IPS-15b (cell line): ENCODE data around the gene MYH8.

ENCODE experiments used
- H3K27me3 ChIP-seq: one replicate; pipeline ENCODE4 v1.6.1; 2013; ENCODE audit warnings: low read length; ENCODE audit not compliant: control insufficient read depth, insufficient read depth
- H3K36me3 ChIP-seq: one replicate; pipeline ENCODE4 v1.6.1; 2013; ENCODE audit warnings: low read length; ENCODE audit not compliant: control insufficient read depth, insufficient read depth
- H3K4me1 ChIP-seq: one replicate; pipeline ENCODE4 v1.6.1; 2013; ENCODE audit warnings: mild to moderate bottlenecking, low read length; ENCODE audit not compliant: control insufficient read depth, insufficient read depth
- H3K4me3 ChIP-seq: one replicate; pipeline ENCODE4 v1.5.1; 2013; ENCODE audit warnings: low read depth, low read length
- H3K9ac ChIP-seq: one replicate; pipeline ENCODE4 v1.6.1; 2013; ENCODE audit warnings: low read depth, mild to moderate bottlenecking, low read length
- H3K9me3 ChIP-seq: one replicate; pipeline ENCODE4 v1.6.1; 2013; ENCODE audit warnings: mild to moderate bottlenecking, low read length; ENCODE audit not compliant: control insufficient read depth, insufficient read depth

Gene MYH8

DNA sequence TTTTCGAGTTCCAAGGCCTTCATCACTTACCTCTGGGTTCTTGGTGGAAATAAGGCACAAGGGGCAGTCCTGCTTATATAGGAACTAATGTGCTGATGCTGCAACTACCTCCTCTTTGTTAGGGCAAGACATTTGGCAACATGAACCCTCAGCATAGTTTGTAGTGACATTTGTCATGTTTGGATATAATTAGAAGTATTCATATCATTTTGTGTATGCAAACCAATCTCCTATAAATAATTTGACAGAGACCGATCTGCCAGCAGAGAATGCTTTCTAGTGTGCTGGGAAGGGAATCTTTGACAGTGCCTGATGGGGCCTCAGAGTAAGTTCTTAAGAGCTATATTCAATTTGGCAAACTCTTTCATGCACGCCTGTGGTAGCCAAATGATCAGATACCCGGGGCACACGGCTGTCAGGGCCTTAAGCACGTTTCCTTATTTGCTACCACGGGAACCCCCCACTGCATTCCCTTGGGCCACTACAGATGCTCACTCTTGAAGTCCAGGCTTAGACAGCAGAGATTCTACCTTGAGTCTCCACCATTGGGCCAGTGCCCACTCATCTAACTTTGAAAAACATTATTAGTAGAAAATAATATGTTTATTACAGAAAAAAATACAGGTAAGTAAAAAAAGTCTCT lies at the start of gene MYH8:
MYH8 (minus strand) TSS at position 51 of the 643 bp plus-strand sequence. CDS start 1,723 bp downstream, outside the sequence.
- peaks cover 9% of the 10 kb centered on the region for H3K4me1 ChIP-seq
- H3K36me3 ChIP-seq = no peaks in the 10 kb centered on the region
- no peak within 1 kb of the TSS for H3K4me3 ChIP-seq
- no peaks in the 10 kb centered on the region for H3K9me3 ChIP-seq
- H3K27me3 ChIP-seq = no peaks in the 10 kb centered on the region
- H3K9ac ChIP-seq = no peak within 1 kb of the TSS

DNA sequence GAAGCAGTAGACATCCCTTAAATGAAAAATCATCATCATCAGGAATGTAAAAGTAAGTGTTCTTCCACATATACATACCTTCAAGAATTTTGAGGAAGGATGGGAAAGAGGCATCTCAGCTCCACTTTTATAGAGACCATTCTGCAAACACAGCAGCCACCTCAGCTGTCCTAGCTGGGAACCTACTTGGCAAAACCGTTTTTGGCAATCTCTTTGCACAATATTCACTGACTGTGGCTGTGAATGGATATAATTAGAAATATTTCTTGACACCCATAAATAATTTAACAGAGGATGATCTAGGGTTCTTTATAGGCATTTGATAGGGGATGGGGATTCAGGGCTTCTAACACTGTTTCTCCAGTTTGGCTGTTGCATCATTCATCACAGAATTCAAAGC lies 47.7 kb upstream of the MYH8 start, which contains the start of gene MYH4:
MYH4 (minus strand) TSS at position 101 of the 400 bp plus-strand sequence. CDS start 2,814 bp downstream, outside the sequence.
- Histone ChIP-seq H3K36me3 (no peaks in the 10 kb centered on the region), H3K9ac (no peak within 1 kb of the TSS), H3K27me3 (no peaks in the 10 kb centered on the region), H3K4me1 (no peaks in the 10 kb centered on the region), H3K9me3 (no peaks in the 10 kb centered on the region), H3K4me3 (no peak within 1 kb of the TSS)

DNA sequence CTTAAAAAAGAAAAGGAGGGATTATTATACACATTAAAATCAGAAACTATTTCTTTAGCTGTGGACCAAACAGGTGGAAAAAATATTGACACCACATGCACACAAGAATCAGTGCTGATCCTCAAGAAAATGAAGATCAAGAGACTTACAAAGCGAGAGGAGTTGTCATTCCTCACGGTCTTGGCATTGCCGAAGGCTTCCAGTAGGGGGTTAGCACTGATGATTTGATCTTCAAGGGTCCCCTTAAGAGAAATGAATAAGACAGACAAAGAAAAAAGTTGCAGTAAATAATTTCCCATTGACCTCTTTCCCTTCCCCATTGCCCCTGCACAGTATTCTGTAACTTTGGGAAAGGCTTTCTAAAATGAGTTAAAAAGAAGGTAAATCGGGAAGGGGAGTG lies 41.7 kb upstream of the MYH8 start:
- Histone ChIP-seq H3K36me3 (no peaks in the 10 kb centered on the region), H3K9ac (no peak overlapping the region), H3K4me1 (no peaks in the 10 kb centered on the region), H3K9me3 (no peaks in the 10 kb centered on the region), H3K4me3 (no peak overlapping the region), H3K27me3 (no peaks in the 10 kb centered on the region)

DNA sequence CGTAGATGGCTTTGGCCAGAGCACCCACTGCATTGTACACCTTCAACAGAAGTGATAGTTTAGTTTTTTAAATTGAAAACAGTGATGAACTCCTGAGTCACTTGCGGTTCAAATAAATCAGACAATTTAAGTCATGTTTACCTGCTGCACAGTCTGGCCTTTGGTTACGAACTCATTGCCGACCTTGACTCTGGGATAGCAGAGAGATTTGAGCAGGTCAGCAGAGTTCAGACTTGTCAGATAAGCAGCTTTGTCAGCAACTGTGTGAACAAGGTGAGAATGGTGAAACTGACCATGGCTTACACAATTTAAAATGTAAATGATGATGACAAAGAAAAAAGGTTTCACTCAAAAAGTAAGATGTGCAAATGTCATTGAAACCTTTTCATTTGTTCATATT lies 38.3 kb upstream of the MYH8 start:
- no peak overlapping the region for H3K9ac ChIP-seq
- H3K27me3 ChIP-seq = no peaks in the 10 kb centered on the region
- H3K9me3 ChIP-seq = no peaks in the 10 kb centered on the region
- H3K36me3 ChIP-seq = no peaks in the 10 kb centered on the region
- no peaks in the 10 kb centered on the region for H3K4me1 ChIP-seq
- H3K4me3 ChIP-seq = no peak overlapping the region

DNA sequence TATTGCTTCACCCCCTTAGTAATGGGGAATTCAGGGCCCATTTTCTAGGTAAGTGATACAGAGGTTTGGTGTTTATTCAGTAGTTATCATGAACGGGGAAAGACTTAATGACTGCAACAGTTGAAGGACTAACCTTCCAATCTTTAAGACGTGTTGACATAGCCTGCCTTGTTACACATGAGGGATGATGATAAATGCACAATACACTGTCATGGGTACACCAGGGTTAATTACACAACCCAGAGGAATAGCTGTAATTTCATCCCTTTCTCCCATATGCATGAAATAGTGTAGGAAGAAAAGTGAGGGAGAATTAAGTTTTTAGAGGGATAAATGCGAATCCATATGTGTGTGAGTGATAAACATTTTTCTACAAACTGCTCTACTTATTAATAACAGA lies 37.0 kb upstream of the MYH8 start:
- Histone ChIP-seq H3K4me3 (no peak overlapping the region), H3K27me3 (no peaks in the 10 kb centered on the region), H3K4me1 (no peaks in the 10 kb centered on the region), H3K36me3 (no peaks in the 10 kb centered on the region), H3K9me3 (no peaks in the 10 kb centered on the region), H3K9ac (no peak overlapping the region)

DNA sequence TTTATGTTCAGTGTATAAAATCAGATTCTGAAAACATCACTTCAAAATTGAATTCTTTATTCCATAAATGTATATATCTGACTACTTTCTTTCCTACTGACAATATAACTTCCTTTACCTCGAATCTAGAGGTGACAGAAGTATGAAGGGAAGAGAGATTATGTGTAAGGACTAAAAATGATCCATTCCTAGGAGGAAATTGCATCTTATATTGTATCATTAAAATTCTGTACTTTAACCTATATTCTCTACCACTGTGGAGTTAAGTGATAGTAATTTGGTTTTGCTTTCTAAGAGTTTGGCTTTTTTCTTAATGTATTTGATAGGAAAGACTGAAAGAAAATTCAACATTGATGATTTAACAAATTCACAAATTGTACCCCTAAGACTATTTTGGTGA lies 36.2 kb upstream of the MYH8 start:
- Histone ChIP-seq H3K27me3 (no peaks in the 10 kb centered on the region), H3K36me3 (no peaks in the 10 kb centered on the region), H3K4me3 (no peak overlapping the region), H3K4me1 (no peaks in the 10 kb centered on the region), H3K9me3 (no peaks in the 10 kb centered on the region), H3K9ac (no peak overlapping the region)

DNA sequence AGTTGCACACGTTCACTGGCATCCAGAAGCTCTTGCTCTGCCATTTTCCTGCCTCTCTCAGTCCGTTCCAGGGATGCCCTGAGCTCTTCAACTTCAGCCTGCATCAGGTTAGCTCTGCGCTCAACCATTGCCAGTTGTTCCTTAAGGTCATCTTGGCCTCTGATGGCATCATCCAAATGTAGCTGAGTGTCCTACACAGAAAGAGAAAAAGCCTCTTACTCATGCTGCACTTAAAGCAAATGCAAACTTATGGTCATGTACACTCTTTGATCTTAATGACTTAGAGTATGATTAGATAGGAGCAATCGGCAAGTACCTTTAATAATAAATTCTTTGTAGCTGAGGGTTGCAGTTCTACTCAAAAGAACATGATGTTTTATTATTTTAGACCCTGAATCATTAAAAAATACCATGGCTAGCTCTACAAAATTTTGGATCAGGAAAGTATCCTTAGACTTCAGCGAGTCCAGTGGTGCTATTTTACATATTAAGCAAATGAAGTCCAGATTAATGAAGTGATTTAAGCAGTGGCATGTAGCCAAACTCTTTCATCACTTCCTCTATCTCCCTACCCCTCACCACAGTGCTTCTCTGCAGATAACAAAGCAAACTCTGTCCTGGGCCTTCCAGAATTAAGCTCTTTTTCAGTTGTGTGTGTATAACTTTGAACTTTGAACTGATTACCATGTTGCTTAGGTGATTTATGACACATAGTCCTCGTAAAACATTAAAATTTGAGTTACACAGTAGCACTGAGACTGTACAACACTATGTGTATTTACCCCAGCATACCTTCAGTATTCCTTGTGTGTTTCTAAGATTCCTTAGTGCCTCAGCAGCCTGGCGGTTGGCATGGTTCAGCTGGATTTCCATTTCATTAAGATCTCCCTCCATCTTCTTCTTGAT lies 25.5 kb upstream of the MYH8 start:
- H3K4me1 ChIP-seq = no peaks in the 10 kb centered on the region
- H3K36me3 ChIP-seq = no peaks in the 10 kb centered on the region
- H3K4me3 ChIP-seq = no peak overlapping the region

DNA sequence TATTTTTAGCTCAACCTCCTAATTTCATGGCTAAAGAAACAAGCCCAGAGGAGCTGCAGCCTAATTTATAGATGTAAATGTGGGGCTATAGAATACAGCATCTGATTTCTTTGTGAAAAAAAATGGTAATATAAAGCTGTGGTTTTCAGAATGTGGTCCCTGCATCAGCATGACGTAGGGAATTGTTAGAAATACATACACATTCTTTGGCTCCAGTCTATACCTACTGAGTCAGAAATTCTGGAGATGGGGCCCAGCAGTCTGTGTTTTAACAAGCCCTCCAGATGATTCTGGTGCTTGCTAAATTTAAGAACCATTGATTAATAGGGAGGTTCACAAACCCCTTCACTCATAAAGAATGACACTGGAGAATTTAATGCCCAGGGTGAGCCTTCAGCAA lies 18.1 kb upstream of the MYH8 start:
- Histone ChIP-seq H3K9ac (no peak overlapping the region), H3K9me3 (no peaks in the 10 kb centered on the region), H3K4me1 (no peaks in the 10 kb centered on the region), H3K27me3 (no peaks in the 10 kb centered on the region), H3K36me3 (no peaks in the 10 kb centered on the region), H3K4me3 (no peak overlapping the region)

More for the DNA sequence above, 25.5 kb upstream of the MYH8 start:
- H3K9me3 ChIP-seq = no peaks in the 10 kb centered on the region
- no peaks in the 10 kb centered on the region for H3K27me3 ChIP-seq
- H3K9ac ChIP-seq = no peak overlapping the region

DNA sequence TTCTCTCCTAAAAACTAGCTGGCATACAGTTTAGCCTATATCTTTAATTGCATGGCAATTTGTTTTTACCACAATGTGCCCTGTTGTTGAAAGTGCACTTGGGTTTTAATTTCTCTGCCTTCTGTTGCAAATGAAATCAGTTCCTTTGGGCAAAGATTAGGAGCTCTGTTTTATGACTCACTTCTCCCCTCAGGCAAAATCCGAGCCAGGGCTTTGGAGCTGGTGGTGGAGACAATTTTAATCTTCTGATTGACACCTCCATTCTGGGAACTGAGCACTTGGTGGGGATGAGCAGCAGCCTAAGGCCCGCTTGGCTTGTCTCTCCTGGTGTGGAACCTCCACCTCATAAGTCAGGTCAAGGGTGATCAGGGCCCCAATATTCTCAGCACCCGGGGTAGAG lies 13.3 kb upstream of the MYH8 start:
- no peak overlapping the region for H3K9ac ChIP-seq
- H3K4me3 ChIP-seq = no peak overlapping the region
- H3K4me1 ChIP-seq = no peaks in the 10 kb centered on the region
- H3K9me3 ChIP-seq = no peaks in the 10 kb centered on the region
- no peaks in the 10 kb centered on the region for H3K36me3 ChIP-seq
- no peaks in the 10 kb centered on the region for H3K27me3 ChIP-seq

DNA sequence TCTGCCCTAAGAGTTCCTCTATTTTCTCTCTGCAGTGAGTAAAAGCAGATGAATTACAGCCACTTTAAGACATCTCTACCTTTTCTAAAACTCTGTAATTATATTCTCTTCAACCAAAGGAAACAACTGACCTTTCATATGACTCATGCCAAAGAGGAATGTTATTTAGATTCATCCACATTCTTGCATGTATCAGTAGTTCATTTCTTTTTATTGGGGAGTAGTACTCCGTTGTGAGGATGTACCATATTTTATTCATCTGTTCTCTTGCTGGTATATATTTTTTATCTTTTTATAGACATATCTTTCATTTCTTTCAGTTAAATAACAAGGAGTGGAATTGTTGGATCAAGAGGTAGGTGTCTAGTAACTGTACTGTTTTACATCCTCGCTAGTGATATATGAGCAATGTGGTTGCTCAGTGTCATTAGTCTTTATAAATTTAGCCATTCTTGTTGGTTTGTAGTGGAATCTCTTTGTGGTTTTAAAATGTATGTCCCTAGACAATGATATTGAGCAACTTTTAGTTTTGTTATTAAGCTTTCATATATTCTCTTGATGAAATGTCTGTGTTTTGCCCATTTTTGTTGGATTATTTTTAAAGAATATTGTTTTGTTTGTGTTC lies 7.8 kb upstream of the MYH8 start:
- no peaks in the 10 kb centered on the region for H3K27me3 ChIP-seq
- H3K4me3 ChIP-seq = no peak overlapping the region

DNA sequence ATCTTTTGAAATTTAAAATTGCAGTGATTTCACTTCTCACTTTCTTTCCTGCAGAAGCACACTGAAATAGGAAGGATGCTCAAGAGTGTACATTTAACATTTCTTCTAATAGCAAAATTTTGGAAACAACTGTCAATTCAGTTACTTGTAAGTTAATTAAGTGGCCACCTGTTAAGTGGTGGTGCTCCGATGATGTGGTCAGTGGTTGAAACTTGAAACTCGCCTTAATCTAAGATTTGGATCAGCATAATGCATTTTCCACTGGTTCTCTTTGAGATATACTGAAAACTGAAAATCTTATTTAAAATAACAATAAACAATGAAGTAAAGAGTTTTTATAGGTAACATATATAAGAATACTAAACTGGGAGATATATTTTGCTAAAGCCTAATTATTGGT lies 7.0 kb upstream of the MYH8 start:
- Histone ChIP-seq H3K9me3 (no peaks in the 10 kb centered on the region), H3K4me1 (no peaks in the 10 kb centered on the region), H3K27me3 (no peaks in the 10 kb centered on the region), H3K9ac (no peak overlapping the region), H3K4me3 (no peak overlapping the region), H3K36me3 (no peaks in the 10 kb centered on the region)

More for the DNA sequence above, 7.8 kb upstream of the MYH8 start:
- Histone ChIP-seq H3K36me3 (no peaks in the 10 kb centered on the region), H3K9me3 (no peaks in the 10 kb centered on the region), H3K4me1 (no peaks in the 10 kb centered on the region), H3K9ac (no peak overlapping the region)
